GM23338 (cell line): ENCODE measurements around the gene CALML5. TPM values are rescaled to one million over a fixed set of nuclear protein-coding genes. Genes with fewer than 3 reads are reported as not detected.

ENCODE experiments used
- ATAC-seq: fragments of 200-7000 bp; cut with Tn5 transposase; 3 replicates; pipeline ENCODE4 v1.9.1; 2020
- DNase-seq: peaks from one replicate; pipeline ENCODE4 v3.0.0-alpha.2; 2015; ENCODE audit warnings: low spot score
- H2AFZ ChIP-seq: fragments of 200-600 bp; sonication (generic); 2 replicates; pipeline ENCODE4 v1.8.0; 2016; ENCODE audit warnings: antibody characterized with exemption, mild to moderate bottlenecking, moderate library complexity
- H3F3A ChIP-seq: fragments of 200-600 bp; sonication (generic); replicated peaks from 2 replicates; pipeline ENCODE4 v1.8.0; 2017; ENCODE audit warnings: antibody characterized with exemption, mixed run types, low read depth
- H3K27ac ChIP-seq: fragments of 200-600 bp; sonication (generic); 2 replicates; pipeline ENCODE4 v1.6.1; 2016; ENCODE audit warnings: low read depth
- H3K27me3 ChIP-seq: fragments of 200-600 bp; sonication (generic); 2 replicates; pipeline ENCODE4 v1.8.0; 2016; ENCODE audit warnings: mild to moderate bottlenecking, mixed run types, moderate library complexity; ENCODE audit not compliant: insufficient read depth
- H3K36me3 ChIP-seq: fragments of 200-600 bp; sonication (generic); 2 replicates; pipeline ENCODE4 v1.8.0; 2016; ENCODE audit warnings: mild to moderate bottlenecking; ENCODE audit not compliant: insufficient read depth
- H3K4me1 ChIP-seq: fragments of 200-600 bp; sonication (generic); 2 replicates; pipeline ENCODE4 v1.8.0; 2016; ENCODE audit warnings: mild to moderate bottlenecking, moderate library complexity; ENCODE audit not compliant: insufficient read depth
- H3K4me2 ChIP-seq: fragments of 200-600 bp; sonication (generic); 2 replicates; pipeline ENCODE4 v1.7.1; 2017; ENCODE audit warnings: mixed run types
- H3K4me3 ChIP-seq: fragments of 200-600 bp; sonication (generic); 2 replicates; pipeline ENCODE4 v1.6.1; 2016; ENCODE audit warnings: mixed run types
- H3K79me2 ChIP-seq: fragments of 200-600 bp; sonication (generic); replicated peaks from 2 replicates; pipeline ENCODE4 v1.8.0; 2017; ENCODE audit warnings: mild to moderate bottlenecking; ENCODE audit not compliant: insufficient read depth
- H3K9me2 ChIP-seq: fragments of 200-600 bp; sonication (generic); 2 replicates; pipeline ENCODE4 v1.8.0; 2017; ENCODE audit not compliant: insufficient read depth
- H4K20me1 ChIP-seq: fragments of 200-600 bp; sonication (generic); replicated peaks from 2 replicates; pipeline ENCODE4 v1.8.0; 2017; ENCODE audit warnings: mild to moderate bottlenecking; ENCODE audit not compliant: insufficient read depth
- H3K27ac Mint-ChIP-seq: 2 replicates; pipeline ENCODE4 v1.8.0; 2020; ENCODE audit warnings: inconsistent platforms, mild to moderate bottlenecking, moderate library complexity, mixed read lengths
- H3K27me3 Mint-ChIP-seq: 3 replicates; pipeline ENCODE4 v1.8.0; 2022; ENCODE audit warnings: low read depth, mild to moderate bottlenecking, moderate library complexity, mixed read lengths, inconsistent platforms; ENCODE audit not compliant: insufficient read depth, poor library complexity
- H3K36me3 Mint-ChIP-seq: 3 replicates; pipeline ENCODE4 v1.8.0; 2021; ENCODE audit warnings: low read depth, mild to moderate bottlenecking, inconsistent platforms, moderate library complexity, mixed read lengths
- H3K4me1 Mint-ChIP-seq: 3 replicates; pipeline ENCODE4 v1.8.0; 2020; ENCODE audit warnings: mild to moderate bottlenecking, inconsistent platforms, mixed read lengths
- H3K4me3 Mint-ChIP-seq: 3 replicates; pipeline ENCODE4 v1.8.0; 2021; ENCODE audit warnings: moderate library complexity, mild to moderate bottlenecking, inconsistent platforms, mixed read lengths
- H3K9me3 Mint-ChIP-seq: 3 replicates; pipeline ENCODE4 v1.8.0; 2020; ENCODE audit warnings: moderate library complexity, mild to moderate bottlenecking, inconsistent platforms, mixed read lengths
- CREB1 ChIP-seq: fragments of 250-450 bp; sonication (Bioruptor Pico); IDR thresholded peaks from 2 replicates; pipeline ENCODE4 v1.5.0; 2020; ENCODE audit warnings: low read depth, mild to moderate bottlenecking, moderate library complexity
- CTCF ChIP-seq, 2 experiments: fragments of 200-600 bp in 1 of 2; sonication (generic) in 1 of 2; conservative IDR thresholded peaks; 2 replicates each; pipeline versions ENCODE4 v1.5.1 to v1.6.1; 2016 to 2017; ENCODE audit warnings: antibody characterized with exemption in 2 of 2, low read depth in 2 of 2, mild to moderate bottlenecking in 2 of 2, moderate library complexity in 1 of 2
- ETS1 ChIP-seq: IDR thresholded peaks from 2 replicates; pipeline ENCODE4 v1.6.1; 2016; ENCODE audit warnings: antibody characterized with exemption
- EZH2 ChIP-seq: fragments of 200-600 bp; sonication (generic); IDR thresholded peaks from one replicate; pipeline ENCODE4 v1.8.0; 2017; ENCODE audit warnings: antibody characterized with exemption, mild to moderate bottlenecking, low read depth; ENCODE audit not compliant: unreplicated experiment
- EZH2phosphoT487 ChIP-seq: fragments of 200-600 bp; sonication (generic); IDR thresholded peaks from one replicate; pipeline ENCODE4 v1.8.1; 2018; ENCODE audit warnings: antibody characterized with exemption; ENCODE audit not compliant: unreplicated experiment
- JUNB ChIP-seq: IDR thresholded peaks from one replicate; pipeline ENCODE4 v1.6.1; 2016; ENCODE audit warnings: antibody characterized with exemption; ENCODE audit not compliant: unreplicated experiment
- NANOG ChIP-seq: IDR thresholded peaks from 2 replicates; pipeline ENCODE4 v1.6.1; 2016; ENCODE audit warnings: antibody characterized with exemption, borderline replicate concordance
- POLR2AphosphoS5 ChIP-seq: IDR thresholded peaks from 2 replicates; pipeline ENCODE4 v1.6.1; 2016; ENCODE audit warnings: antibody characterized with exemption, low read depth
- REST ChIP-seq: IDR thresholded peaks from one replicate; pipeline ENCODE4 v1.6.1; 2018; ENCODE audit warnings: antibody characterized with exemption; ENCODE audit not compliant: unreplicated experiment
- STAT1 ChIP-seq: IDR thresholded peaks from one replicate; pipeline ENCODE4 v1.6.1; 2016; ENCODE audit warnings: antibody characterized with exemption; ENCODE audit not compliant: unreplicated experiment
- ZNF114 ChIP-seq: fragments of 250-450 bp; sonication (Bioruptor Pico); IDR thresholded peaks from 2 replicates; pipeline ENCODE4 v1.5.0; 2020; ENCODE audit warnings: mild to moderate bottlenecking, moderate library complexity
- ZNF331 ChIP-seq: fragments of 250-450 bp; sonication (Bioruptor Pico); IDR thresholded peaks from 2 replicates; pipeline ENCODE4 v1.5.0; 2020; ENCODE audit warnings: low read depth, mild to moderate bottlenecking, moderate library complexity
- ZNF462 ChIP-seq: fragments of 250-450 bp; sonication (Bioruptor Pico); IDR thresholded peaks from 2 replicates; pipeline ENCODE4 v1.5.0; 2020; ENCODE audit warnings: mild to moderate bottlenecking, moderate library complexity
- polyA plus RNA-seq: library from polyadenylated mRNA; unstranded; fragments of >200 nt; fragmentation: Nextera tagmentation; extraction: Ambion mirVana; gene quantifications from 2 replicates; pipeline ENCODE4 v1.2.1, GENCODE V29; 2016
- total RNA-seq: library from RNA; depleted of rRNA; stranded (reverse); fragments of >200 nt; shearing (Covaris generic); gene quantifications from 2 replicates; pipeline ENCODE4 v1.2.3, GENCODE V29; 2014

The CALML5 gene
- total and polyA plus RNA-seq, 2 experiments from 2014 or later, result 0.40 TPM; not detected in 1

- no peak overlapping the region for H3K27ac ChIP-seq
- peaks cover 44% of the 10 kb centered on the region for H3K36me3 ChIP-seq
- peaks cover 8% of the 10 kb centered on the region for H3K4me1 ChIP-seq
- H2AFZ ChIP-seq, result no peak overlapping the region
- peaks cover 8% of the 10 kb centered on the region for H3K27me3 Mint-ChIP-seq
- no peak for ATAC-seq
- DNase-seq, result no peak
- H3K4me3 ChIP-seq, result no peak overlapping the region
- no peak overlapping the region for H3K4me2 ChIP-seq
- peaks cover 16% of the 10 kb centered on the region for H3K9me3 Mint-ChIP-seq
- peaks cover 90% of the 10 kb centered on the region for H3K36me3 Mint-ChIP-seq
- peaks cover 20% of the 10 kb centered on the region for H3K4me1 Mint-ChIP-seq
- no peak for TF ChIP-seq ETS1
- no peak for TF ChIP-seq EZH2
- no peak for TF ChIP-seq JUNB
- TF ChIP-seq CREB1 (CRISPR knock-in tag), result no peak
- TF ChIP-seq ZNF114, result no peak
- no peak for TF ChIP-seq EZH2phosphoT487
- no peak for TF ChIP-seq REST
- no peak for TF ChIP-seq NANOG
- TF ChIP-seq ZNF331, result no peak
- no peak for TF ChIP-seq POLR2AphosphoS5
- no peak for TF ChIP-seq CTCF (conservative IDR thresholded peaks at IDR 0.05; ENCODE audit: low read depth in 2 of 2)
- no peak for TF ChIP-seq STAT1
- TF ChIP-seq ZNF462, result no peak
- H3K27ac Mint-ChIP-seq, result no peak overlapping the region
- H3K9me2 ChIP-seq, result peaks cover 5% of the 10 kb centered on the region; the same call in 1 of the 2 replicates
- H3K4me3 Mint-ChIP-seq, result no peak overlapping the region
- H3K79me2 ChIP-seq, result no peaks in the 10 kb centered on the region; the same call in 1 of the 2 replicates
- no peaks in the 10 kb centered on the region for H3K27me3 ChIP-seq
- H3F3A ChIP-seq, result no peaks in the 10 kb centered on the region
- no peaks in the 10 kb centered on the region for H4K20me1 ChIP-seq
Measured at GRCh38 chr10:5458949-5459747, 40.2 kb downstream of the CALML5 start.
